GM21529 (cell line): Measurements from ENCODE around the gene STX8.
"Not testable (repeated sequence)": the region's sequence is repeated elsewhere in the genome, so short reads cannot be mapped to it uniquely, and the experiment has no call there.

Experiments
- ATAC-seq: cut with Tn5 transposase; IDR thresholded peaks from one replicate; pipeline ENCODE4 v1.9.1; 2021; ENCODE audit not compliant: unreplicated experiment

Gene STX8

GRCh38 chr17:9408381-9408780 lies 167.2 kb downstream of the STX8 start:
- no peak for ATAC-seq

DNA sequence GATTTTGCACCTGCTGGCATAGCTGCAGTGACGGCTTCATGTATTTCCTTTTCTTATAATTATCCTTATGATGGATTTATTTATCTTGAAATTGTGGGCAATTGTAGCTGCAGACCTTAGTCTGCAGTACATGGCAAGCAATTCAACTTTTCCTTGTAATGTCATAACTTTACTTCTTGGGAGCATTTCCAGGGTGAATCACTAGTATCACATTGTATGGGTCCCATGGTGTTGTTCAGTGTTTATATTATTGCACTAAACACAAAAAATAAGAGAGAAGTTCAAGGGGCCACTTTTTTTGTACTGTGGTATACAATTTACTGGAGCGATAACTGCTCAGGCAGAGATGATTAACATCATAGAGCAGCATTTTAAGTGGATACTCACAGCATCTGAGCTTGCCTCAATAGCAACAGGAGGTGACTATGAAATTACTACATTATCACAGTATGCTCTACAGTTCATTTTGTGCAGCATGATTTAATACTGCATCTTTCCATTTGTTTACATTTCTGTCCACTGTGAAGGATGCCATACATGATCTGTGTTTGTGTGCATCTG lies 169.5 kb downstream of the STX8 start:
- ATAC-seq: no peak

DNA sequence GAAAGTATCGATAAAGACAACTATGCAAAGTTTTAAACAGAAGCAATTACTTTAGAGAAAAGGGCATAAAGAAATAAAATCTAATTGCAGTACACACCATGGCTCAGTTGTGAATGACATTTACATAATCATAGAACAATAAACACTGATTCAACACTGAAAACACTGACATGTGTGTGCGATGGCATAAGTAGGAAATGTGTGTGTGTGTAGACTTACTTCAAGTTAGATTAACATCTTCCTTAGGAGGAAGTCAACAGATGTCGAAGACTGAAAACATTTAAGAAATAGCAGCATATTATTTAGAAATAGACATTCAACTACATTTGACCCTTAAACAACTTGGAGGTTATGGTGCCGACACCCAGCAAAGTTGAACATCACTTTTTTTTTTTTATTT lies 172.4 kb downstream of the STX8 start:
- ATAC-seq: no peak

DNA sequence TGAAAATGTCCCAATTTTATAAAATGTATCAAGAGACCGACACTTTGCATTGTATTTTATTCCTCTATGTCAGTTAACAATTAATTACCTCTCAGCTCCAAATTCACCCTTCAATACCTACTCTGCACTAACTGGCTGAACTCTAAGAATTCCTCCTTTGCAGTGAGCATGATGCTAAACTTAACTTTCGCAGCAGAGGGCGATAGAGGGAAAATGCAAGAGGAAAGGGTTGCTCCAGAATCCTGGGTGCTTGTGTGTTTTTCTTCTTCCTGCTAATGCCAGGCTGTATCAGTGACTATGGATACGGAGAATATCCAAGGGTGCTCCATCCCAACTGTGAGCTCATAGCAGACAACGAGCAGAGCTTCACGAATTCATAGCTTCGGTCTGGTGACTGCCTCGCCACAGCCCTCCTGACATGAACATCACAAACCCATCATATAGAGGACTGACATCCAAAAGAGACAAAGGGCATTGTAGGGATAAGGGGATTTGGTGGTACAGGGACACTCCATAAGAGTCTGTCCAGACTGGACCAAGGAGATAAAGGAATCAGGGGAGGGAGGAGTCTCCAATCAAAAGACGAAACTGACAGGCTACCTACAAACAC lies 172.9 kb downstream of the STX8 start:
- ATAC-seq: no peak

DNA sequence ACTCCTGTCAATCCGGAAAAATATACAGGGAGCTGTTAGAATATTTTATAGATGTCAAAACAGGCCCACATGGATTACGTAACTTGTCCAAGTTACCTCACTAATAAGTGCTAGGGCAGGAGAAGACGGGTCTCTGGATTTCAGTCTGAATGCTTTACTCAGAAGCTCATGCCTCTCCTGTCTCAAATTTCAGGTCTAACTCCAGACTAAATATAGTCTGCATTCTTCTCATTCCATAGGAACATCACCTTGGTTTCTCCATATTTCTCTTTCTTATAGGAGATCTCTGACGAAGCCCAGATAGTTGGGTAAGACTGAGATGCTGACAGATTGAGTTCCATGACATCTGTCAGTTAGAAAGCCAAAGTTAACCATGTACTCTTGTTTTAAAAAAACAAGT lies 174.2 kb downstream of the STX8 start:
- ATAC-seq: no peak

- peak; percentile 93 for ATAC-seq
Observed at GRCh38 chr17:9389111-9389527, 186.5 kb downstream of the STX8 start.

DNA sequence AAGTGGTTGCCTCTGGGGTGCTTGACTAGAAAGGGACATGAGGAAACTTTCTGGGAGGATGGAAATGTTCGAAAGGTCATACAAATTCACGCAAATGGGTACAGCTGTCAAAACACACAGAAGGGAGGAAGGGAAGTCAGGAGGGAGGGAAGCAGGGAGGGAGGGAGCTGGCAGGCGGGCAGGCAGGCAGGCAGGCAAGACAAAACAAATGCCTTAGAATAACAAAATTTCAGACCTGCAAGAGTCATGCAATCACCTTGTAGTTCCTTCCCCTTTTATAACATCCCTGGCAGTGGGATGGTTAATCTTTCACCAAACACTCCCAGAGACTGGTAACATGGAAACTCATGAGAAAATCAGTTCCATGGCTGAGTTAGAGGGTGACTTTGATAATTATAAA lies 189.2 kb downstream of the STX8 start:
- no peak for ATAC-seq

DNA sequence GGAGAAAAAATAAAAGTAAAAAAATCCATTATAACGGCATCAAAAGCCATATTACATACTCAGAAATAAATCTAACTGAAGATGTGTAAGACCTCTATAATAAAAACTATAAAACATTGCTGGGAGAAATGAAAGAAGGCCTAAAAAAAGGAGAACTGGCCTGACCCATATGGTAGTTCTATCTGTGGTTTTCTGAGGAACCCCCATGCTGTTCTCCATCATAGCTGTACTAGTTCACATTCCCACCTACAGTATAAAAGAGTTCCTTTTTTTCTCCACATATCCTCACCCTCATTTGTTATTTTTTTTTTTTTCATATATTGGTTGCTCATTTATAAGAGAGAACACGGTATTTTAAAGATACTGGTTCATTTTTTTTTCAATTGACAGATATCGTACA lies 191.8 kb downstream of the STX8 start:
- ATAC-seq: no peak

DNA sequence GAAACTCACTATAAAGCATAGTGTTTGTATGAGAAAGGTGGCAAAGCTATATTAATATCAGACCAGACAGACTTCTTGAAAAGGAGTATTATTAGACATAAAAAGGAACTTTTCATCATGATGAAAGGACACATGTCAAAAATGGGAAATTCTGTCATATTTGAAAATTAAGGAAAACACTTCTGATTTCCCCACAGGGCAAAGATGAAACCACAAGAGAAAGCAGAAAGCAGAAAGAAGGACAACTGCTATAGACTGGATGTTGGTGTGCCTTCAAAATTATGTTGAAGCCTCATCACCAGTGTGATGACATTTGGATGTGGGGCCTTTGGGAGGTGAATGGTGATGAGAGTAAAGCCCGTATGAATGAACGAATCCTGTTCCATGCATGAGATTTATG lies 193.0 kb downstream of the STX8 start:
- ATAC-seq: no peak

- no peak for ATAC-seq
Observed at GRCh38 chr17:9381068-9381467, 194.6 kb downstream of the STX8 start.

DNA sequence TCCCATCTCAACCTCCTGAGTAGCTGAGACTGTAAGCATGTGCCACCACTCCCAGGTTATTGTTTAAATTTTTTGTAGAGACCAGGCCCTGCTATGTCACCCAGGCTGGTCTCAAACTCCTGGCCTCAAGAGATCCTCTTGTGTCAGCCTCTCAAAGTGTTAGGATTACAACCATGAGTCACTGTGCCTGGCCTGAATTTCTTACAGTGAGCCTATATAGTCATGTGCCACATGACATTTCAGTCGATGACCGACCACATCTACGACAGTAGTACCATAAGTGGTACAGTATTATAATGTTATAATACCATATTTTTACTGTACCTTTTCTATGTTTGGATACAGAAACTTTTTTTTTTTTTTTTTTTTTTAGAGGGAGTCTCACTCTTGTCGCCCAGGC lies 195.3 kb downstream of the STX8 start:
- no peak for ATAC-seq

GRCh38 chr17:9376177-9376576 lies 199.4 kb downstream of the STX8 start:
- ATAC-seq: not testable (repeated sequence)

GRCh38 chr17:9371019-9371418 lies 204.6 kb downstream of the STX8 start:
- no peak for ATAC-seq

DNA sequence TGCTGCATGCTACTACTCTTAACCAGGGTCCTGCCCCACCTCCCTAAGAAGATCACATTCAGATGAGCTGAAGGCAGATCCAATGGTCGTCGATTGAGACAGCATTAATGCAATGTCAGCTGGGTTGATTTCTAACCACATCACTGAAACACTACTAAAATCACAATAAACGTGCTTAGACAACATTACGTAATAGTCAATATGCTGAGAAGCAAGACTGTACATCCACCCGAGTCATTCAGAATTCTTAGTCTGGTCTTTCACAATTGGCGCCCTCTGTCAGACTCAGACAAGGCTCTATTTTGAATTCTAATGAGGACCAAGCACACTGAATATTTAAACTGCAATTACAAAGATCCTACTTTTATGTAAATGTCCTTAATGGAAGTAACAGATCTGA lies 205.2 kb downstream of the STX8 start:
- ATAC-seq: no peak

- no peak for ATAC-seq
Observed at GRCh38 chr17:9368631-9369030, 207.0 kb downstream of the STX8 start.

DNA sequence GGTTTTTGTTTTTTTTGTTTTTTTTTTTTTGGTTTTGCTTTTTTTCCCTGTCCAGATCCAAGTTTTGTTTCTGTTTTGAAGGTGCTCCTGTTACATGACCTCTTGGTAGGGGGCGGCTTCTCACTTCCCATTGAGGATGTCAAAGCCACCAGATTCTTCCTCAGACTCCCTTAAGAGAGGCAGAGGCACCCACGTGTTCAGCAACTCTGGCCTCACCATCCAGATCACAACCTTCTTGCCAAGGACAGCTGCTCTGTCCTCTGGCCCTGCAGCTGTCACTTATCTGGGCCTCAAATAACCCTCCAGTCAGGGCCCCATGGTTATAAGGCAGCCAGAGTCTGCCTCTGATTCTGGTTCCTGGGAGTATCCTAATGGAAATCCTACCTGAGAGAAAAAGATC lies 208.5 kb downstream of the STX8 start:
- ATAC-seq: no peak

DNA sequence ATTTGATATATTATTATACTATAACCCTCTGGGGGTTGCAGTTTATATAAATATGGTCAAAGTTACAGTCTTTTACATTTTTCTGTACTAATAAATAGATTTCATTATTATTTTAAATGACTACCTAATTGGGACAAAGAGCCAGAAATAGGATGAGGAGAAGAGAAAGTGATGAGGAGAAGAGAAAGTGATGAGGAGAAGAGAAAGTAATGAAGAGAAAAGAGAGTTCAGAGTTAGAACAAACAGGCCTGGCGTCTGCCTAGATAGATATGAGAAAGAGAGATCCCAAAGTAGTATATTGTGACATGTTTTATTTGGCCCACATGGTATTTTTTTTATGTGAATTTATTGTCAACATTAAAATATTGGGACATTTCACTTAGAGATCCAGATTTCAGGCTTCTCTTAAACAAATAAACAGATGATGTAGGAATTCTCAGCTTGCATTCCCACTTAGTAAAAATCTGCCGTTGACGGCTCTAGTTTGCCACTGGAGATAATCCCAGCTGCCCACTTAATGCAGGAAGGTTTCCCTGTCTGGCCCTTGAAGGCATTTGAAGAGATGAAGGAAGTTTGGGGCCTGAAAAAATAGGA lies 210.7 kb downstream of the STX8 start:
- no peak for ATAC-seq

- ATAC-seq: no peak
Observed at GRCh38 chr17:9363440-9364350, 211.9 kb downstream of the STX8 start.

- no peak for ATAC-seq
Observed at GRCh38 chr17:9361188-9361955, 214.2 kb downstream of the STX8 start.

GRCh38 chr17:9360677-9361081 lies 214.9 kb downstream of the STX8 start:
- ATAC-seq: no peak

DNA sequence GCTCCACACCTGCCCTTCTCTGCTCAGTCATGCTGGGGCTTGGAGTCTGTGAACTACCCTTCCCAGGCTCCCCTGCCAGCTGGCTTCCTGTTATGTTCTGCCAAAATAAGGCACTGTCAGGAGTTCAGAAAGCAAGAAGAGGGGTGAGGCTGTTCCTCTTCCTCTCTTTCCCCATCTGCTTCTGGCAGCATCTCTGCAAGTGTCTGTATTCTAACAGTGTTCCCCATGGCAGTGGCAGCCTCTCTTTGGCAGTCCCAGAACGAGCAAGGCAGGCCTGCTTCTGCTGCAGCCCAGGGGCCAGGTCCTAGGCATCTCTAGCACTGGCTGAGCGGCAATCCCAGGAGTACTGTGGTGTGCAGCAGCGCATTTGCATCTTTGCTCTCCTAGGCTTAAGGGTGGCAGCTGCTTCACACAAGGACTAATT lies 219.1 kb downstream of the STX8 start:
- no peak for ATAC-seq
